GM23338 (cell line): ENCODE data around the gene LPIN1. TPM values are rescaled to one million over a fixed set of nuclear protein-coding genes. Genes with fewer than 3 reads are reported as not detected.
"Not testable (repeated sequence)": the region's sequence is repeated elsewhere in the genome, so short reads cannot be mapped to it uniquely, and the experiment has no call there.

Source experiments
- ATAC-seq: fragments of 200-7000 bp; cut with Tn5 transposase; 3 replicates; pipeline ENCODE4 v1.9.1; 2020
- DNase-seq: peaks from one replicate; pipeline ENCODE4 v3.0.0-alpha.2; 2015; ENCODE audit warnings: low spot score
- H2AFZ ChIP-seq: fragments of 200-600 bp; sonication (generic); 2 replicates; pipeline ENCODE4 v1.8.0; 2016; ENCODE audit warnings: antibody characterized with exemption, mild to moderate bottlenecking, moderate library complexity
- H3F3A ChIP-seq: fragments of 200-600 bp; sonication (generic); replicated peaks from 2 replicates; pipeline ENCODE4 v1.8.0; 2017; ENCODE audit warnings: antibody characterized with exemption, mixed run types, low read depth
- H3K27ac ChIP-seq: fragments of 200-600 bp; sonication (generic); 2 replicates; pipeline ENCODE4 v1.6.1; 2016; ENCODE audit warnings: low read depth
- H3K27me3 ChIP-seq: fragments of 200-600 bp; sonication (generic); 2 replicates; pipeline ENCODE4 v1.8.0; 2016; ENCODE audit warnings: mild to moderate bottlenecking, mixed run types, moderate library complexity; ENCODE audit not compliant: insufficient read depth
- H3K36me3 ChIP-seq: fragments of 200-600 bp; sonication (generic); 2 replicates; pipeline ENCODE4 v1.8.0; 2016; ENCODE audit warnings: mild to moderate bottlenecking; ENCODE audit not compliant: insufficient read depth
- H3K4me1 ChIP-seq: fragments of 200-600 bp; sonication (generic); 2 replicates; pipeline ENCODE4 v1.8.0; 2016; ENCODE audit warnings: mild to moderate bottlenecking, moderate library complexity; ENCODE audit not compliant: insufficient read depth
- H3K4me2 ChIP-seq: fragments of 200-600 bp; sonication (generic); 2 replicates; pipeline ENCODE4 v1.7.1; 2017; ENCODE audit warnings: mixed run types
- H3K4me3 ChIP-seq: fragments of 200-600 bp; sonication (generic); 2 replicates; pipeline ENCODE4 v1.6.1; 2016; ENCODE audit warnings: mixed run types
- H3K79me2 ChIP-seq: fragments of 200-600 bp; sonication (generic); replicated peaks from 2 replicates; pipeline ENCODE4 v1.8.0; 2017; ENCODE audit warnings: mild to moderate bottlenecking; ENCODE audit not compliant: insufficient read depth
- H3K9me2 ChIP-seq: fragments of 200-600 bp; sonication (generic); 2 replicates; pipeline ENCODE4 v1.8.0; 2017; ENCODE audit not compliant: insufficient read depth
- H4K20me1 ChIP-seq: fragments of 200-600 bp; sonication (generic); replicated peaks from 2 replicates; pipeline ENCODE4 v1.8.0; 2017; ENCODE audit warnings: mild to moderate bottlenecking; ENCODE audit not compliant: insufficient read depth
- H3K27ac Mint-ChIP-seq: 2 replicates; pipeline ENCODE4 v1.8.0; 2020; ENCODE audit warnings: inconsistent platforms, mild to moderate bottlenecking, moderate library complexity, mixed read lengths
- H3K27me3 Mint-ChIP-seq: 3 replicates; pipeline ENCODE4 v1.8.0; 2022; ENCODE audit warnings: low read depth, mild to moderate bottlenecking, moderate library complexity, mixed read lengths, inconsistent platforms; ENCODE audit not compliant: insufficient read depth, poor library complexity
- H3K36me3 Mint-ChIP-seq: 3 replicates; pipeline ENCODE4 v1.8.0; 2021; ENCODE audit warnings: low read depth, mild to moderate bottlenecking, inconsistent platforms, moderate library complexity, mixed read lengths
- H3K4me1 Mint-ChIP-seq: 3 replicates; pipeline ENCODE4 v1.8.0; 2020; ENCODE audit warnings: mild to moderate bottlenecking, inconsistent platforms, mixed read lengths
- H3K4me3 Mint-ChIP-seq: 3 replicates; pipeline ENCODE4 v1.8.0; 2021; ENCODE audit warnings: moderate library complexity, mild to moderate bottlenecking, inconsistent platforms, mixed read lengths
- H3K9me3 Mint-ChIP-seq: 3 replicates; pipeline ENCODE4 v1.8.0; 2020; ENCODE audit warnings: moderate library complexity, mild to moderate bottlenecking, inconsistent platforms, mixed read lengths
- CREB1 ChIP-seq: fragments of 250-450 bp; sonication (Bioruptor Pico); IDR thresholded peaks from 2 replicates; pipeline ENCODE4 v1.5.0; 2020; ENCODE audit warnings: low read depth, mild to moderate bottlenecking, moderate library complexity
- CTCF ChIP-seq, 2 experiments: fragments of 200-600 bp in 1 of 2; sonication (generic) in 1 of 2; conservative IDR thresholded peaks; 2 replicates each; pipeline versions ENCODE4 v1.5.1 to v1.6.1; 2016 to 2017; ENCODE audit warnings: antibody characterized with exemption in 2 of 2, low read depth in 2 of 2, mild to moderate bottlenecking in 2 of 2, moderate library complexity in 1 of 2
- EZH2 ChIP-seq: fragments of 200-600 bp; sonication (generic); IDR thresholded peaks from one replicate; pipeline ENCODE4 v1.8.0; 2017; ENCODE audit warnings: antibody characterized with exemption, mild to moderate bottlenecking, low read depth; ENCODE audit not compliant: unreplicated experiment
- EZH2phosphoT487 ChIP-seq: fragments of 200-600 bp; sonication (generic); IDR thresholded peaks from one replicate; pipeline ENCODE4 v1.8.1; 2018; ENCODE audit warnings: antibody characterized with exemption; ENCODE audit not compliant: unreplicated experiment
- JUNB ChIP-seq: IDR thresholded peaks from one replicate; pipeline ENCODE4 v1.6.1; 2016; ENCODE audit warnings: antibody characterized with exemption; ENCODE audit not compliant: unreplicated experiment
- NANOG ChIP-seq: IDR thresholded peaks from 2 replicates; pipeline ENCODE4 v1.6.1; 2016; ENCODE audit warnings: antibody characterized with exemption, borderline replicate concordance
- POLR2AphosphoS5 ChIP-seq: IDR thresholded peaks from 2 replicates; pipeline ENCODE4 v1.6.1; 2016; ENCODE audit warnings: antibody characterized with exemption, low read depth
- REST ChIP-seq: IDR thresholded peaks from one replicate; pipeline ENCODE4 v1.6.1; 2018; ENCODE audit warnings: antibody characterized with exemption; ENCODE audit not compliant: unreplicated experiment
- STAT1 ChIP-seq: IDR thresholded peaks from one replicate; pipeline ENCODE4 v1.6.1; 2016; ENCODE audit warnings: antibody characterized with exemption; ENCODE audit not compliant: unreplicated experiment
- ZNF331 ChIP-seq: fragments of 250-450 bp; sonication (Bioruptor Pico); IDR thresholded peaks from 2 replicates; pipeline ENCODE4 v1.5.0; 2020; ENCODE audit warnings: low read depth, mild to moderate bottlenecking, moderate library complexity
- ZNF462 ChIP-seq: fragments of 250-450 bp; sonication (Bioruptor Pico); IDR thresholded peaks from 2 replicates; pipeline ENCODE4 v1.5.0; 2020; ENCODE audit warnings: mild to moderate bottlenecking, moderate library complexity
- polyA plus RNA-seq: library from polyadenylated mRNA; unstranded; fragments of >200 nt; fragmentation: Nextera tagmentation; extraction: Ambion mirVana; gene quantifications from 2 replicates; pipeline ENCODE4 v1.2.1, GENCODE V29; 2016
- total RNA-seq: library from RNA; depleted of rRNA; stranded (reverse); fragments of >200 nt; shearing (Covaris generic); gene quantifications from 2 replicates; pipeline ENCODE4 v1.2.3, GENCODE V29; 2014

Gene LPIN1
- total and polyA plus RNA-seq, 2 experiments from 2014 or later = 4.4 to 9.5 TPM

GRCh38 chr2:11856095-11856494 lies 109.7 kb downstream of the LPIN1 start (continued):
- TF ChIP-seq ZNF462 = no peak
- no peak for TF ChIP-seq NANOG
- no peak for TF ChIP-seq ZNF331 (CRISPR knock-in tag)
- no peak for TF ChIP-seq CREB1 (CRISPR knock-in tag)

- H2AFZ ChIP-seq = no peak overlapping the region
- H3K4me2 ChIP-seq = no peak overlapping the region
- H3K27me3 ChIP-seq = no peaks in the 10 kb centered on the region
- H3K4me1 ChIP-seq = 0 out of 2 replicates have a peak, but pooled peaks cover 1% of the 10 kb centered on the region
- peaks cover 56% of the 10 kb centered on the region for H3K9me3 Mint-ChIP-seq
- no peak overlapping the region for H3K27ac Mint-ChIP-seq
- H4K20me1 ChIP-seq = no peaks in the 10 kb centered on the region
- no peak for TF ChIP-seq JUNB
- no peak for TF ChIP-seq CTCF (conservative IDR thresholded peaks at IDR 0.05; ENCODE audit: low read depth in 2 of 2)
- TF ChIP-seq REST = no peak
- no peak for TF ChIP-seq EZH2phosphoT487
- TF ChIP-seq EZH2 = no peak
- no peak for TF ChIP-seq STAT1
- TF ChIP-seq POLR2AphosphoS5 = no peak
- H3F3A ChIP-seq = no peaks in the 10 kb centered on the region
- no peak overlapping the region for H3K4me3 Mint-ChIP-seq
- ATAC-seq = no peak
- peaks cover 5% of the 10 kb centered on the region for H3K4me1 Mint-ChIP-seq
- H3K27me3 Mint-ChIP-seq = peaks cover 8% of the 10 kb centered on the region
- no peaks in the 10 kb centered on the region for H3K79me2 ChIP-seq
- H3K36me3 Mint-ChIP-seq = peaks cover 51% of the 10 kb centered on the region
- no peak overlapping the region for H3K27ac ChIP-seq
- peaks cover 6% of the 10 kb centered on the region; the same call in 1 of the 2 replicates for H3K36me3 ChIP-seq
- no peaks in the 10 kb centered on the region for H3K9me2 ChIP-seq
- no peak overlapping the region for H3K4me3 ChIP-seq
- no peak for DNase-seq
Observed at GRCh38 chr2:11858883-11859282, 112.5 kb downstream of the LPIN1 start.

- H3K4me3 Mint-ChIP-seq, ATAC-seq, H4K20me1 ChIP-seq, DNase-seq, H3K4me2 ChIP-seq, H2AFZ ChIP-seq, H3K4me1 ChIP-seq, H3F3A ChIP-seq, H3K79me2 ChIP-seq, H3K27ac Mint-ChIP-seq, H3K9me2 ChIP-seq, H3K27me3 Mint-ChIP-seq, H3K27me3 ChIP-seq, H3K27ac ChIP-seq, H3K4me3 ChIP-seq, H3K36me3 ChIP-seq: not testable (repeated sequence)
- peaks cover 56% of the 10 kb centered on the region for H3K9me3 Mint-ChIP-seq
- H3K36me3 Mint-ChIP-seq = peaks cover 51% of the 10 kb centered on the region
- peaks cover 10% of the 10 kb centered on the region for H3K4me1 Mint-ChIP-seq
Observed at GRCh38 chr2:11859975-11860374, 113.5 kb downstream of the LPIN1 start.
